ENCODE measurements around the gene CREB3L2.
A peak's percentile ranks its signal among the peaks of the same experiment; 100 is the strongest.
"Not testable (repeated sequence)": the region's sequence is repeated elsewhere in the genome, so short reads cannot be mapped to it uniquely, and the experiment has no call there.

CREB3L2 gene, protein sequence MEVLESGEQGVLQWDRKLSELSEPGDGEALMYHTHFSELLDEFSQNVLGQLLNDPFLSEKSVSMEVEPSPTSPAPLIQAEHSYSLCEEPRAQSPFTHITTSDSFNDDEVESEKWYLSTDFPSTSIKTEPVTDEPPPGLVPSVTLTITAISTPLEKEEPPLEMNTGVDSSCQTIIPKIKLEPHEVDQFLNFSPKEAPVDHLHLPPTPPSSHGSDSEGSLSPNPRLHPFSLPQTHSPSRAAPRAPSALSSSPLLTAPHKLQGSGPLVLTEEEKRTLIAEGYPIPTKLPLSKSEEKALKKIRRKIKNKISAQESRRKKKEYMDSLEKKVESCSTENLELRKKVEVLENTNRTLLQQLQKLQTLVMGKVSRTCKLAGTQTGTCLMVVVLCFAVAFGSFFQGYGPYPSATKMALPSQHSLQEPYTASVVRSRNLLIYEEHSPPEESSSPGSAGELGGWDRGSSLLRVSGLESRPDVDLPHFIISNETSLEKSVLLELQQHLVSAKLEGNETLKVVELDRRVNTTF

DNA sequence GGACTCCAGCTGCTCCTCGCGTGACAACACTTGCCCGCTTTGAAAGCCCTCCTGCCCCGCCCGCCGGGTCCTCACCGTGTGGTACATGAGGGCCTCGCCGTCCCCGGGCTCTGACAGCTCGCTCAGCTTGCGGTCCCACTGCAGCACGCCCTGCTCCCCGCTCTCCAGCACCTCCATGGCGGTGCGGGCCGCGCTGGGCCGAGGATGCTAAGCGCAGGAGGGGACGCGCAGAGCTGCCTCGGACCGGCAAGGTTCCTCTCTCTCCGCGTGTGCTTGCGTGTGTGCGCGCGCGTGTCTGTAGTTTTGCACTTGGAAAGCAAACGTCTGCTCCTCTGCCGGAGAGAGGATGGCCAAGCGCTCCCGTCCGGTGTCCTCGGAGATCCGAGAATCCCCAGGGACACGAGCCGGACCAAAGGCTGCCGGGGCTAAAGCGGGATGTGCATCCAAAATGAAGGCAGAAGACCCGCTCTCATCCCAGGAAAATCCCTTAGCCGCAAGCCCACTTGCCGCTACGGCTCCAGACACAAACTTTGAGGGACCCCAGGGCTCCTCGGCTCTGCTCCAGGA is at the start of gene CREB3L2:
CREB3L2 (minus strand) TSS at position 558 of the 567 bp plus-strand sequence; CDS start at position 177, 381 bp downstream.
- peak; percentile 51 to 58 for DNase-seq (ENCODE audit: low read depth in 2 of 2)

DNA sequence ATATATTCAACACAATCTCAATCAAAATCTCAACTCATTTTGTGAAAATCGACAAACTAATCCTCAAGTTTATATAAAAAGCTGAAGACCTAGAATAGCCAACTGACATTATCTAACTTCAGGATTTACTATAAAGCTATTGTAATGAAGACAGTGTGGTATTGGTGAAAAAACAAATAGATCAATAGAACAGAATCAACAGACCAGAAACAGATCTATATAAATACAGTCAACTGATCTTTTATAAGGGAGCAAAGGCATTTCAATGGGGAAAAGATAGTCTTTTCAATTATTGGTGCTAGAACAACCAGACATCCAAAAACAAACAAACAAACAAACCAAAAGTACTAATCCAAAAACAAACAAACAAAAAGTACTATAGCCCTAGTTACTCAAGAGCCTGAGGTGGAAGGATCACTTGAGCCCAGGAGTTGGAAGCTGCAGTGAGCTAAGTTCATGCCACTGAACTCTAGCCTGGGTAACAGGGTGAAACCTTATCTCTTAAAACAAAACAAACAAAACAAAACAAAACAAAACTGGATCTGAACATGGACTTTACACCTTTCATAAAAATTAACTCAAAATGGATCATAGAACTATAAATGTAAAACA is 47.7 kb upstream of the CREB3L2 start:
- DNase-seq (ENCODE audit: low read depth in 2 of 2) = no peak

DNA sequence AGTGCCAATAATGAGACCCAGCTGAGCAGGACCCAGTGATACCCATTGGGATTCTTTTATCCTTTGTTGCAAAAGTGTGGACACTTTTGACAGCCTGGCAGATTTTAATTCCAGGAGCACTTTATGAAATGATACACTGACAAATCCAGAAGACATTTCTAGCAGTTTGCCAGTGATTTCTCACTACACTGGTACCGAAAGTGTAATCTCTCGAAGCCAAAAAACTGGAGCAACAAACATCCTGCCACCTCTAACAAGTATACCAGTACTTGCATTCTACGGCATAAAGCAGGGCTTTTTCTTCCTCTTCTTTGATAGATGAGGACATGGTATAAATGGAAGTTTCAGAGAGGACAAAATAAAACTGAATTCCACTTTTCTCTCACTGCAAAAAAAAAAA is 46.0 kb upstream of the CREB3L2 start:
- DNase-seq (ENCODE audit: low read depth in 2 of 2) = no peak

- DNase-seq (ENCODE audit: low read depth in 2 of 2) = no peak
Observed at GRCh38 chr7:138044897-138045296, 43.0 kb upstream of the CREB3L2 start.

DNA sequence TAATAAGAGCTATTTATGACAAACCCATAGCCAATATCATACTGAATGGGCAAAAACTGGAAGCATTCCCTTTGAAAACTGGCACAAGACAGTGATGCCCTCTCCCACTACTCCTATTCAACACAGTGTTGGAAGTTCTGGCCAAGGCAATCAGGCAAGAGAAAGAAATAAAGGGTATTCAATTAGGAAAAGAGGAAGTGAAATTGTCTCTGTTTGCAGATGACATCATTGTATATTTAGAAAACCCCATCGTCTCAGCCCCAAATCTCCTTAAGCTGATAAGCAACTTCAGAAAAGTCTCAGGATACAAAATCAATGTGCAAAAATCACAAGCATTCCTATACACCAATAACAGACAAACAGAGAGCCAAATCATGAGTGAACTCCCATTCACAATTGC is 38.2 kb upstream of the CREB3L2 start:
- DNase-seq (ENCODE audit: low read depth in 2 of 2) = not testable (repeated sequence)

DNA sequence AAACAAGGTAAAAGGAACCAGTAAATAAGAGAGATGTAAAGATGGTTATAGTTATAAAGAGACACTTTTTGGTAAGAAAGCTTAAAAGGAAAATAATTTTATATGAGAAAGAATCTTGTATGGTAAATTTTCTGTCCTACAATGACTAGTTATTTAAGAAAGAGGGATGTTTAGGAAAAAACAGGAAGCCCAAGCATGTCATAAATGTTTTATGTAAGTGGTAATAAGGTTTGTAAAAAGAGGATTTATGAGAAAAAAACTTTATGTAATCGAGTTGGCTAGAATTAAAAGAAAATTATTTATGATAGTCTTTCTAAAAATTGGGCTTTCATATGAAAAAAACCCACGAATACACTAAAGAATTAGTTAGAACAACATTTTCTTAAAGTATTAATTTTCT is 34.2 kb upstream of the CREB3L2 start:
- no peak for DNase-seq (ENCODE audit: low read depth in 2 of 2)

DNA sequence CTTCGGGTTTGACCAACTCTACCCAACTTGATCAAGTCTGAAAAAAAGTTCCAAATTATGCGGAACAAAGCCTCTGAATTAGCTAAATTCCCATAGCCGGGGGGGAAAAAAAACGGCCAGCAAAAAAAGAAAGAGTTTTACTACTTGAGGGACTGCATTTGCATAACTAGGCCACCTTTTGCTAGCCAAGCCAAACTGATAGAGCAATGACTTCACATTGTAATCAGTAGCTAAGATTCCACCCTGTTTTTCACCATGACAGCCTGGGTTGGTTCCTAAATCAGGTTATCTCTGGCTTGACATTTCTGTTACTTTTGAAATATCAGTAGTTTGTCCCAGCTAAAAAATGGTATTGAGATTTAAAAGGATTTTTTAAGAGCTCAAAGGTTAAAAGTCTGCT is 31.4 kb upstream of the CREB3L2 start:
- no peak for DNase-seq (ENCODE audit: low read depth in 2 of 2)

DNA sequence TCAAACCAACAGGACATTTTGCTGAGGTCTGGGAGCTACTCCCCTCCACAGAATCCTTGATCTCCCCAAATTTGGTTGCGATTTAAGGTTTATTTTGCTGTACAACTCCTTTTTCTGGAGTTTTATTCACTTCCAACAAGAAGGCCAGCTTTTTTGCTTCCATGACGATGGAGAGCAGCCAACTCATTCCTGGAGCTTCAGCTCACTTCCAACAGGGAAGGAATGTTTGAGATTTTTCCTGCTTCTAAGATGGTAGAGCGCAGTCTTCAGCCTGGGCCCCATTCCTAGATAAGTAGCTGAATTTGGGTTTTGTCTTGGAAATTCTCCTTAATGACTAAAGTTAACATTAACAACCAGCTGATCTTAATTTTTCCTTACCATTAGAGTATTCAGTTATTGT is 30.9 kb upstream of the CREB3L2 start:
- DNase-seq (ENCODE audit: low read depth in 2 of 2) = no peak

GRCh38 chr7:138032186-138032585 is 30.3 kb upstream of the CREB3L2 start:
- no peak for DNase-seq (ENCODE audit: low read depth in 2 of 2)

GRCh38 chr7:138030679-138031351 is 28.9 kb upstream of the CREB3L2 start:
- no peak for DNase-seq (ENCODE audit: low read depth in 2 of 2)

DNA sequence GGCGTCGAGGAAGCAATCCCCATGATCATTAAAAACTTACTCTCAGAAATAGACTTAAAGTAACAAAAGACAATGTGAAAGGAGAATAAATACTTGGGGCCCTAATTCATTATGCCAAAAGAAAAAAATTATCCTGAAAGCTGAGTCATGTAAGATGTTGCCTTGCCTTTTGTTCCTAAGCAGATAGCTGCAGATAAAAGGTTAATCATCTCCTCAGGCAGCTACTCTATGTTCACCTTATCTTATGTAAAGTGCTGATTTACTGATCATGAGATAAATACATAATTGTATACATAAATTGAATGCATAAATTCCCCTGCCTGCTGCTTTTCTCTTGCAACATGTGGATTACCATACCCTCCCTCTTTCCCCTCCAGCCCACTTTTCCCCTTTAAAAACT is 28.1 kb upstream of the CREB3L2 start:
- DNase-seq (ENCODE audit: low read depth in 2 of 2) = no peak

DNA sequence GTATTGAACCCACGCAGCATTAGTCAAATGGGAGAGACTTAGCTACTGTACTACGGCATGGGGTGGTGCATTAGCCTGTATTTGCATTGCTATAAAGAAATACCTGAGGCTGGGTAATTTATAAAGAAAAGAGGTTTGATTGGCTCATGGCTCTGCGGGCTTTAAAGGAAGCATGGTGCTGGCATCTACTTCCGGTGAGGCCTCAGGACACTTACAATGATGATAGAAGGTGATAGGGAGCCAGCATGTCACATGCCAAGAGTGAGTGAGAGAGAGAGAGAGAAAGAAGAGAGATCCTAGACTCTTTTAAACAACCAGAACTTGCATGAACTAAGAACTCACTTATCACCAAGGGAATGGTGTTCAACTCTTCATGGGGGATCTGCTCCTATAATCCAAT is 27.2 kb upstream of the CREB3L2 start:
- no peak for DNase-seq (ENCODE audit: low read depth in 2 of 2)

DNA sequence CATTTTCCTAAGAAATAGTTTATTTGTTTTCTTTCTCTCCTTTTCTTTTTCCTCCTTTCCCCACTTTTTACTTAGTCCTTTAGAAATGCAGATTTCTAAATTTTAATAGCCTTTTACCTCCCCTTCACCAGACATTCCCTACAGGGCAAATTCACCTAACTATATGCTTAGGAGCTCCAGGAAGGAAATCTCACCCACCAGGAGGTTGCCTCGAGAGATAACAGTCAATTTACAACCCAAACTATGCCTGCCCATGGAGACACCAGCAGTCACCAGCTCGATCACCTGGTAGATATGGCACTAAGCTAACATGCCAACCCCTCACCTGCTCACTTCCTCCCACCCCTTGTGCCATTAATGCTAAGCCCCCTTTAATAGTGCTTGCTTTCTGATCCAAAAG is 25.2 kb upstream of the CREB3L2 start:
- no peak for DNase-seq (ENCODE audit: low read depth in 2 of 2)

DNA sequence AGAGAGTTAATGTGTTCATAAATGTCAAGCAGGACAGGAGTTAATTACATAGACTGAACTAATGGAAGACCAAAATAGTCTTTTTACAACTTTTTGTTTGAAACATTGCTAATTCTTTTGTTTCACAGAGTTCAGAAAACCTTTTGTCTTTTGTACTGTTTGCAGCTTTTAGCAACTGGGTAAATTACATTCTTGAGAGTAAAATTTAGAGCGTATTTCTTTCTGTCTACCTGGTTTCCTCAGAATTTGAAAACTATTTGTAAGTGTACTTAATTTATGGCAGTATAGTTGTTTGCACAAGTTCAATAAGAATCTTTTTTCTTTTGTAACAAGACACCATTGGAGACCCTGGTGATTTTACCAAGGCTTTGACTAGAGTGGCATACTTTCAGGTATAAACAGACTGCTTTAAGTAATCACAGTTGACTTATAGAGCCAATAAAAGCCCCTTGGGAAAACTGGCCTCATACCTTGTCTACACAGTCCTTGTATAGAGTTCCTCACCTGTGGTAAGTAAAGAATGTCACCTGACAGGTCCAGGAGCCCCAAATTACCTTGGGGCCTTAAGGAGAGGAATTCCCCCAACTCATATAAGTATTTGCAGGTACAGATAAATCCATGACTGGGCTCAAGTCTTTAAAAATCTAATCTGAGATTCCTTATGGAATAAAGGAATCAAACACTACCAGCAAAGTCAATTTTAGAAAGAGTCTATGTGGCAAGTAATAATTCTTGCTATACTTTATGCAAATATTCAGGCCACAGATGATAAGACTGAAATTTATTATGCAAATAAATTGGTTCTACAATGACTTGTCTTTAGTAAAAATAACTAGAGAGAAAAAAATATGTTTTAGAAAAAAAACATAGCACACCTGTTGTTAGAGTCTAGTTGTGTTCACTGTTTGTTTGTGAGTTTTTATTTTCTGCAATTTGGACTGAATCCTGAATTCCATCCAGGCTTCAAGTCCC is 23.6 kb upstream of the CREB3L2 start:
- DNase-seq (ENCODE audit: low read depth in 2 of 2) = no peak

DNA sequence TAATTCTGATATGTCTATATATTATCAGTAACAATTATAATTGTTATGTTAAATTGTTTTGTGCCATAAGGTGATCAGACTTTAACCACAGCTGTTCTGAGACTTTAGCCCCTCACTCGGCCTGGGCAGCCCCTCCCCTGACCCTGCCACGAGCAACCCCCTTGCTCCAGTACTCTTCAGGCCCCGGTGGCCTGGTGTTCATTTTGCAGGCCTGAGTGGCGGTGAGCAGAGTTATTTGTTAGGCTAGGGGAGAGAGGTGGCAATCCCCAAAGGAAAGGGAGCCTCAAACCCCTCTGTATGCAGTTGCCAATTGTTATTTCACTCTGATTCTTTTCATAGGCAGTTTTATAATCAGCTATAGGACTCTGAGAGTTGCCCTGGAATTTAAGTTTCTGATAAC is 22.9 kb upstream of the CREB3L2 start:
- DNase-seq (ENCODE audit: low read depth in 2 of 2) = no peak

- no peak for DNase-seq (ENCODE audit: low read depth in 2 of 2)
Observed at GRCh38 chr7:138024343-138024691, 22.4 kb upstream of the CREB3L2 start.

GRCh38 chr7:138023618-138024342 is 21.9 kb upstream of the CREB3L2 start:
- no peak for DNase-seq (ENCODE audit: low read depth in 2 of 2)

DNA sequence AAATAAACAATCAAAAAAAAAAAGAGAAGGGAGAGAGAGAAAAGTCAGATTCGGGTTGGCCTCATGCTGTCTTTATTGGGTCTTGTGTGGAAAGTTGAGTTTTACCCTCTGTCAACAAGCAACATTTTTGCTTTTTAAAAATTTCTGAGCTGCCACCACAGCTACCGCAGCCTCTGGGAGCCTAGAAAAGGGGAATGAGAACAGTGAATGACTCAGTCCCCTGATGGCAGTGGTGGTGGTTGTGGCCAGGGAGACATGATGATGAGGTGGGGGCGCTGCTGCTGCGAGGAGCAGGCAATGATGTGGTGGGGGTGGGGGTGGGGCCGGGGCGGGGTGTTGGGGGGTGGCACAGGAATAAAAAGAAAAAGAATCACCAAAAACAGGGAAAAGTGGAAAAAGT is 20.0 kb upstream of the CREB3L2 start:
- DNase-seq (ENCODE audit: low read depth in 2 of 2) = no peak

DNA sequence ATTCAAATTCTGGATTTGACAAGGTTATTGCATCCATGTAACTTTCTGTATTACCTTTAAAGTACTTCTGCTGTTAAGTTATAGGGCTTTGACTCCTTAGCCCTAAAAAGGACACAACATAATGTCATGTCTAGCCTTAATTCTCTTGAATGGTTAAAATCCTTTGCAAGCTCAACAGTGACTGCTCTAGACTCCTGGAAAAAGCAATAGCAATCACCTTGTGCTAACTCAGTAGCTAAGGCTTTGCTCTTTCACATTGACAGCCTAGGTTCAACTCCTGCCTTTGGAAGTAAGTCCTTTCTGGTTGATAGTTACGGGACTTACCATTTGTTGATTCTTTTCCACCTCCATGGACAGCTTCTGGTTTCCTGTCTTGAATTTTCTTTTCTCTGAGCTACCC is 16.1 kb upstream of the CREB3L2 start:
- no peak for DNase-seq (ENCODE audit: low read depth in 2 of 2)

DNA sequence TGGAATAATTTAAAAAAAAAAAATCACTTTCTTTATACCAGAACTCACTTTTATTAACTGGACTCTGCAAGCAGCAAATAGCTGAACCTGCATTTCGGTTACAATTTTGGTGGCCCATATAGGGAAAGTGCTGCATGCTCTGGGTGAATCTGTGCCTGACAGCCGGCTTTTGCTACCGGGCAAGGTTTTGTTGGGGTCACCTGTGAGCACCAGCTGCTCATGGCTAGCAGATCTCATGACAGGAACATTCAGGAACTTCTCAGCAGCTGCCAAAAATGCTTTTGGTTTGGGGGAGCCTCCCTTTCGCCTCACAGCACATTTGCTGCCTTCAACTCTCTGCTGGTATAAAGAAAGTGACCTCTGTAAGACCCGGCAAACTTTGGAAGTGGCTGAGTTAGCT is 13.2 kb upstream of the CREB3L2 start:
- DNase-seq (ENCODE audit: low read depth in 2 of 2) = no peak

- DNase-seq (ENCODE audit: low read depth in 2 of 2) = no peak
Observed at GRCh38 chr7:138014686-138015085, 12.8 kb upstream of the CREB3L2 start.
